Ishikawa (cell line): ENCODE data around the gene DHRS7C.

ENCODE experiments used
- CREB1 ChIP-seq: IDR thresholded peaks from 2 replicates; pipeline ENCODE4 v1.6.1; 2012; ENCODE audit warnings: low read depth
- TAF1 ChIP-seq: IDR thresholded peaks from 2 replicates; pipeline ENCODE4 v1.6.1; 2012; ENCODE audit warnings: low read depth, mild to moderate bottlenecking
- TCF12 ChIP-seq: IDR thresholded peaks from 2 replicates; pipeline ENCODE4 v1.6.1; 2012; ENCODE audit warnings: low read depth
- YY1 ChIP-seq: IDR thresholded peaks from 2 replicates; pipeline ENCODE4 v1.6.1; 2012; ENCODE audit warnings: low read depth

GRCh38 chr17:9766970-9767369 lies 24.4 kb downstream of the DHRS7C start:
- no peak for TF ChIP-seq YY1
- TF ChIP-seq TCF12: no peak
- no peak for TF ChIP-seq TAF1
- TF ChIP-seq CREB1: no peak
